Adrenal gland (tissue), 12 donors: Measurements from ENCODE around the gene SLC50A1. TPM values are rescaled to one million over a fixed set of nuclear protein-coding genes. Genes with fewer than 3 reads are reported as not detected.

ENCODE experiments used
- DNase-seq, 7 donors: peaks; one replicate each; pipeline ENCODE4 v3.0.0-alpha.2; 2019 to 2020
- H3K27ac ChIP-seq, 5 donors: fragments of 200-600 bp; sonication (generic) in 4 of 5; 1 replicate in 3 of 5; 2 replicates in 2 of 5; pipeline versions ENCODE4 v1.5.1 to v1.8.0; 2016 to 2020; ENCODE audit warnings: mild to moderate bottlenecking in 1 of 5
- H3K27me3 ChIP-seq: fragments of 200-600 bp; 2 replicates; pipeline ENCODE4 v1.8.0; 2021
- H3K36me3 ChIP-seq, 2 donors: fragments of 200-600 bp; replicated peaks in 1 of 2; 1 replicate in 1 of 2; 2 replicates in 1 of 2; pipeline versions ENCODE4 v1.5.1 to v1.8.0; 2018 to 2022
- H3K4me1 ChIP-seq, 2 donors: fragments of 200-600 bp; replicated peaks in 1 of 2; 1 replicate in 1 of 2; 2 replicates in 1 of 2; pipeline versions ENCODE4 v1.5.1 to v1.8.0; 2018 to 2021
- H3K4me3 ChIP-seq, 4 donors: fragments of 200-600 bp; sonication (generic) in 3 of 4; one replicate each; pipeline ENCODE4 v1.5.1; 2016 to 2018
- H3K9me3 ChIP-seq, 3 donors: fragments of 200-600 bp; sonication (generic) in 1 of 3; replicated peaks in 1 of 3; 1 replicate in 2 of 3; 2 replicates in 1 of 3; pipeline versions ENCODE4 v1.5.1 to v1.8.0; 2016 to 2021
- POLR2A ChIP-seq, 2 donors: fragments of 450-650 bp; IDR thresholded peaks; one replicate each; pipeline ENCODE4 v1.6.1; 2017; ENCODE audit warnings: antibody characterized with exemption in 2 of 2, mild to moderate bottlenecking in 2 of 2, moderate library complexity in 1 of 2
- WGBS, 4 donors: extraction: QIAGEN DNeasy Blood & Tissue Kit in 2 of 4; methylation state at CpG; one replicate each; pipeline versions ENCODE4 v1.1.5 to v1.1.7; 2013 to 2017; 5-methylcytosine and 5-hydroxymethylcytosine counted together
- intact Hi-C, 2 donors: fragments of 100-400 bp; cut with DNase I; formaldehyde crosslinking; loops; one replicate each; pipeline versions ENCODE4 v1.14.1 to v1.15.0; 2022 to 2023
- polyA plus RNA-seq, 3 donors: library from polyadenylated mRNA; stranded (reverse); fragments of 200-250 nt in 2 of 3; fragments of 350-450 nt in 1 of 3; fragmentation: Illumina TruSeq in 1 of 3; extraction: RNeasy Lipid Tissue Mini Kit (QIAGEN cat#74804) in 1 of 3; gene quantifications; one replicate each; pipeline ENCODE4 v1.2.3, GENCODE V29; 2013 to 2014
- total RNA-seq, 9 donors: library from RNA; depleted of rRNA in 4 of 9; stranded (reverse); fragments of >200 nt in 4 of 9; fragments of 120-200 nt in 1 of 9; fragmentation: NEBNext Ultra II Directional in 1 of 9; extraction: Animal tissue kit (Norgen Biotek cat#: 25700) in 1 of 9; gene quantifications; one replicate each; pipeline versions ENCODE4 v1.1.0 to v1.2.4, GENCODE V29; 2013 to 2023
- TF ChIP-seq, protein P1 (sequence below), 6 experiments: fragments of 450-650 bp in 4 of 6; fragments of 200-600 bp in 2 of 6; sonication (generic) in 1 of 6; IDR thresholded peaks; 1 replicate in 5 of 6; 2 replicates in 1 of 6; pipeline versions ENCODE4 v1.5.1 to v1.8.0; 2016 to 2021; ENCODE audit warnings: antibody characterized with exemption in 6 of 6, mild to moderate bottlenecking in 2 of 6, moderate library complexity in 1 of 6
- donor health status: healthy with polysubstance abuse.
- donor health status: Bipolar disorder and iron deficiency.
- donor health status: DM: yes; HTN: yes; CAD: no.
- donor health status: DM: no; HTN: no; CAD: no.
- donor health status: DM: no; HTN: no; CAD: no.
- donor health status: DM: yes; HTN: yes; CAD: no.

SLC50A1 gene
- total and polyA plus RNA-seq, 12 donors, result 31.7 to 172 (median 53.8) TPM

DNA sequence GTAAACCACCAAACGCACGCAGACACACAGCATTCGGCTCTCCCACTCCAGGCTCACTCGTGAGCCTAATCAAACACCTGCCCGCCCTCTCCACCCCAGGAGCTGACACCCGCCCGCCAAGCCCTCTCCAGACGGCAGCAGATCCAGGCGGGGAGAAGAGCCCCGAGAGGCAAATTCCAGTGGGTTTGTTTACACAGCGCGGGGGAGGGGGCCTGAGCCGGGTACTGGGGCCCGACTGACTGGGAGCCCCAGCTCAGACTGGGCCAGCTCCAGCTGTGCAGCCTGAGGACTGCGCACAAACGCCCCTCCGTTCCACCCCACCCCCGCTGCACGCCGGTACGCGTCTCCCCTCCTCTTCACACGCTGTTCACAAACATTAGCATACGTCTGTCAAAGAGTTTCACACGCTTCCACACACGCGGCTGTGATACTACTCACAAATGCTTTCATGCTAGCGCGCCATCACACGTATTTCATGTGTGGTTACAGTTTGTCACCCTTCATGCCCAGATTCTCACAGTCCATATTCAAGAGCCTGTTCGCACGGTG is 9.0 kb upstream of the SLC50A1 start:
- H3K4me1 ChIP-seq, result peaks cover 28 to 39% of the 10 kb centered on the region in 2 donors
- TF ChIP-seq, protein P1, sequence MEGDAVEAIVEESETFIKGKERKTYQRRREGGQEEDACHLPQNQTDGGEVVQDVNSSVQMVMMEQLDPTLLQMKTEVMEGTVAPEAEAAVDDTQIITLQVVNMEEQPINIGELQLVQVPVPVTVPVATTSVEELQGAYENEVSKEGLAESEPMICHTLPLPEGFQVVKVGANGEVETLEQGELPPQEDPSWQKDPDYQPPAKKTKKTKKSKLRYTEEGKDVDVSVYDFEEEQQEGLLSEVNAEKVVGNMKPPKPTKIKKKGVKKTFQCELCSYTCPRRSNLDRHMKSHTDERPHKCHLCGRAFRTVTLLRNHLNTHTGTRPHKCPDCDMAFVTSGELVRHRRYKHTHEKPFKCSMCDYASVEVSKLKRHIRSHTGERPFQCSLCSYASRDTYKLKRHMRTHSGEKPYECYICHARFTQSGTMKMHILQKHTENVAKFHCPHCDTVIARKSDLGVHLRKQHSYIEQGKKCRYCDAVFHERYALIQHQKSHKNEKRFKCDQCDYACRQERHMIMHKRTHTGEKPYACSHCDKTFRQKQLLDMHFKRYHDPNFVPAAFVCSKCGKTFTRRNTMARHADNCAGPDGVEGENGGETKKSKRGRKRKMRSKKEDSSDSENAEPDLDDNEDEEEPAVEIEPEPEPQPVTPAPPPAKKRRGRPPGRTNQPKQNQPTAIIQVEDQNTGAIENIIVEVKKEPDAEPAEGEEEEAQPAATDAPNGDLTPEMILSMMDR (IDR thresholded peaks at IDR 0.05), result no peak
- TF ChIP-seq POLR2A (IDR thresholded peaks at IDR 0.05), result no peak
- H3K36me3 ChIP-seq, result peaks cover 0 to 6% of the 10 kb centered on the region in 2 donors
- DNase-seq, result peak in 3 of 7 donors; percentile 25 to 33 (median 26)
- H3K27me3 ChIP-seq, result no peaks in the 10 kb centered on the region
- H3K9me3 ChIP-seq, result no peaks in the 10 kb centered on the region
- intact Hi-C loops, result loop anchor here in 1 of 2 donors (5.0 kb wide), 1 partner anchor 34 kb away; no protein-coding TSS in a partner anchor
- H3K4me3 ChIP-seq, result peak overlapping the region in 2 of 4 donors; percentile 45 to 71
- 7 to 11% (median 9%) methylated on average over 15 to 32 of the region's 32 CpGs for WGBS, 4 donors
- peak overlapping the region in 3 of 5 donors; percentile 46 to 81 (median 70) for H3K27ac ChIP-seq

DNA sequence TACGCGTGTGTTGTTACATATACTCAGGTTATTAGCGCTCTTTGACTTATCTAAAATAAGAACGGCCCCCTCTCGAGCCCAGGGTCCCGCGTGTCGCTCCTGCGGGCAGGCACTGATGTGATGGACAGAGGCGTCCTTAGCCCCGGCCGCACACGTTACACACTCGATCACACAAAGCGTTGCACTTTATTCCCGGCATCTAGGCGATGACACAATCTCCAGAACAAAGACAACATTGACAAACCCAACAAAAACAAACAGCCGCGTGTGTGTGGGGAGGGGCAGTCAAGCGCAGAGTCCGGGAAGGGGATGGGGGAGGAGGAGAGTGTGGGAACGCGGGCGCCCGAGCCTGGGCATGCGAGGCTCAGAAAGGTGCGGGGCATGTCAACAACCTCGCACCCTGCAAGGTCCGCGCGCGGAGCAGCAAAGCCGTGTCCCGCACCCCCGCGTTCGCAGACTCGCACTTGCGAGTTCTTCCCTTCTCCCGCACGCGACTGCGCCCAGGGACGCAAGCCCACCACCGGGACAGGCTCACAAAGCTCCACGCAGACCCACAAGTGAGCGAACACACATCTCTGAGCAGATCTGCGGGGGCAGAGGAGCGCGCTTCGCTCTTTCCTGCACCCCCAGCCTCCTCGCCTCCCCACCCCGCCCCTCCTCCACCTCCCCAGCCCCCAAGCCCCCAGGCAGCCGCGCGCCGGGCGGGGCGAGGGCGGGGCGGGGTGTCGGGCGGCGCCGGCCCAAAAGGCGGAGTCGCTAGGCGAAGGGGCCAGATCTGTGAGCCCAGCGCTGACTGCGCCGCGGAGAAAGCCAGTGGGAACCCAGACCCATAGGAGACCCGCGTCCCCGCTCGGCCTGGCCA is 8.3 kb upstream of the SLC50A1 start, which contains the start of gene EFNA1:
Gene EFNA1 (plus strand): TSS at position 772 of the 862 bp plus-strand sequence. CDS start 102 bp downstream, outside the sequence.
- H3K36me3 ChIP-seq, result peaks cover 0 to 13% of the 10 kb centered on the region in 2 donors
- peak within 1 kb of the TSS; percentile 17 to 81 (median 70) for H3K27ac ChIP-seq
- peaks cover 28 to 39% of the 10 kb centered on the region in 2 donors for H3K4me1 ChIP-seq
- peak in 6 of 7 donors; percentile 54 to 86 (median 68) for DNase-seq
- peak within 1 kb of the TSS in 3 of 4 donors; percentile 28 to 71 (median 45) for H3K4me3 ChIP-seq
- intact Hi-C loops, result loop anchor here in 1 of 2 donors (5.0 kb wide), 1 partner anchor 35 kb away; no protein-coding TSS in a partner anchor
- no peaks in the 10 kb centered on the region for H3K9me3 ChIP-seq
- H3K27me3 ChIP-seq, result no peaks in the 10 kb centered on the region
- TF ChIP-seq, protein P1 (IDR thresholded peaks at IDR 0.05), result no peak
- peak; percentile 14 to 71 for TF ChIP-seq POLR2A (IDR thresholded peaks at IDR 0.05)
- 0 to 1% (median 1%) methylated on average over 43 to 76 of the region's 76 CpGs for WGBS, 4 donors

DNA sequence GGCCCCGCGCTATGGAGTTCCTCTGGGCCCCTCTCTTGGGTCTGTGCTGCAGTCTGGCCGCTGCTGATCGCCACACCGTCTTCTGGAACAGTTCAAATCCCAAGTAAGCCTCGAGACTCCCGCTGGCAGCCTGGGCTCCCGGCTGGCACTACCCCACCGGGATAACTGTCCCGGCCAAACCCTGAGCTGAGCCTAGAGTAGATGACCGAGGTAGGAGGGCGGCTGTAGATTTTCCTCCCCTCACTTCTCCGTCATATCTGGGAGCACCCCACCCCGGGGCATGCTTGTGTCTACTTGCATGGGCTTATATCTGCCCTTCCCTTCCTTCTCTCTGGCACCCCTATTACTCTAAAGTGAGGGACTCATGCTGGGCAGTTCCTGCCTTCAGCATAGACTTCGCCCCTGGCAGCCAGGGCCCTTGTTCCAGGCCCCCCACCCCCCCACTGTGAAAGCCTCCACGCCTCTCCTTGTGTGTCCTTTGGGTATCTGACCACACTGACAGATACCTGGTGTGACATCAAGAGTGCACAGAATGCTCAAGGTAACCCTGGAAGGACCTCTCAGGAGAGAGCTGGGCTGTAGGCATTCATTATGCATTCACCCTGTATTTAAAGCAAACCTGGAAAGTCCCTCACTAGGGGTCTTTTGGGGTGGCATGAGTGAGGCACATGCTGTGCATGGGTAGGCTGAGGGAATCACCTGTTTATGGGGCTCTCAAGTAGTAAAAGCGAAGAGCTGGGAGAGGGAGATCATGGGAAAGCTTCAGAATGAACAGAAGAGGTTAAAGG is 7.5 kb upstream of the SLC50A1 start:
- DNase-seq, result no peak
- Histone ChIP-seq H3K4me1 (peaks cover 28 to 39% of the 10 kb centered on the region in 2 donors), H3K36me3 (peaks cover 0 to 19% of the 10 kb centered on the region in 2 donors), H3K27me3 (no peaks in the 10 kb centered on the region), H3K9me3 (no peaks in the 10 kb centered on the region), H3K27ac (peak overlapping the region in 4 of 5 donors; percentile 30 to 81 (median 70)), H3K4me3 (peak overlapping the region in 3 of 4 donors; percentile 28 to 71 (median 45))
- WGBS, 4 donors, result 4 to 25% (median 6%) methylated on average over 5 to 17 of the region's 17 CpGs
- intact Hi-C loops, result loop anchor here in 1 of 2 donors (5.0 kb wide), 1 partner anchor 36 kb away; no protein-coding TSS in a partner anchor
- TF ChIP-seq POLR2A (IDR thresholded peaks at IDR 0.05), result no peak
- TF ChIP-seq, protein P1 (IDR thresholded peaks at IDR 0.05), result no peak
